ENCODE results near the gene ANXA8.
"Not testable (repeated sequence)": the region's sequence is repeated elsewhere in the genome, so short reads cannot be mapped to it uniquely, and the experiment has no call there.

Gene ANXA8

DNA sequence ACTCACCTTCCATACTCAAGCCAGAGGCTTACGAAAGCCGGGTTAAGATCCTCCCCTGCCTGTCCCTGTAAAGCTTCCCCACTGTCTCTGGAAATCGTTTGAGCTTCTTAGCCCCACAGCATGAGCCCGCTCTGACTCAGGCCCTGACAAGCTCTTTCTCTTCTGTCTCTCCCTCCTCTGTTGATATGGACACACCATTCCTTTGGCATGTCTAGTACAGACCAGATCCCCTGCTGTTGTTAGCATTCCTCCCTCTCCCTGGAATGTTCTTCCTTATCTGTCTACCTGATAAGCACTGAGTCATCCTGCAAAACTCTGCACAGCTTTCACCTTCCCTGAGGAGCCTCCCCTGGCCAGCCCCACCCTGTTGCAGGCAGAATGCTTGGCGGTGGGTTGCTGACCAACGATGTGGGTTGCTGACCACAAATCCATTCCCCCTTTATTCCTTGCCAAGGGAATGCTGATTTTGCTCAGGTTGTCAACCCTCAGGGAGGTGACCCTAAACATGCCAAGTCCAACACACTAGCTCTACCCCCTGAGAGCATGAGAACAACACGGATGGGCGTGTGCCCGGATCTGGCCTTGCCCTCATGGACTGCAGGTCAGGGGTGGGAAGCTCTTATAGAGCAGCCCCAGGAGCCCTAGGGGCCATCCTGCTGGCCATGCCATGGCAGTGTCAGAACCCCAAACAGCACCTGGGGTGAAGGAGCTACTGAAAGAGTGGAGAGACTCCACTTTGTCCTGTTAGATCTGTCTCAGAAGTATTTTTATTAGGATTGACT, 21.1 kb downstream of the ANXA8 start:
- DNase-seq = not testable (repeated sequence)

DNA sequence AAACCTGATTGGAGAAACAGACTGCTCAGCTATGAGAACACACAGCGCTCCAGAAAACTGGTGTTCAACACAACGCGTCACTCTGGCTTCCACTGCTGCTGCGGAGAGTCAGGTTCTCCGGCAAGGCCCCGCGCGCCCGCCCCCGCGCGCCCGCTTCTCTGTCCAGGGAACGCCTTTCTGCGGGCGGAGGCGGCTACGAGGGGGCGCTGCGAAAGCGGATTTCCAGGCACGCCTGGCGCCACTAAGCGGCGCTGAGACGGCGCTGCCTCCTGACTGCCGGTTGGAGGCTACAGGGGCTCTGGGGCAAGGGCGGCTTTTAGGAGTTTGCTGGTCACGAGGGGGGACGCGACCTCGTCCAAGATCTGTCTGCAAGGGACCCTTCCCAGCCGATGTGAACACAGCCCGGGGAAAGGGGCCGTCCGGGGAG, 22.6 kb downstream of the ANXA8 start:
- DNase-seq = peak; percentile 57 to 60

DNA sequence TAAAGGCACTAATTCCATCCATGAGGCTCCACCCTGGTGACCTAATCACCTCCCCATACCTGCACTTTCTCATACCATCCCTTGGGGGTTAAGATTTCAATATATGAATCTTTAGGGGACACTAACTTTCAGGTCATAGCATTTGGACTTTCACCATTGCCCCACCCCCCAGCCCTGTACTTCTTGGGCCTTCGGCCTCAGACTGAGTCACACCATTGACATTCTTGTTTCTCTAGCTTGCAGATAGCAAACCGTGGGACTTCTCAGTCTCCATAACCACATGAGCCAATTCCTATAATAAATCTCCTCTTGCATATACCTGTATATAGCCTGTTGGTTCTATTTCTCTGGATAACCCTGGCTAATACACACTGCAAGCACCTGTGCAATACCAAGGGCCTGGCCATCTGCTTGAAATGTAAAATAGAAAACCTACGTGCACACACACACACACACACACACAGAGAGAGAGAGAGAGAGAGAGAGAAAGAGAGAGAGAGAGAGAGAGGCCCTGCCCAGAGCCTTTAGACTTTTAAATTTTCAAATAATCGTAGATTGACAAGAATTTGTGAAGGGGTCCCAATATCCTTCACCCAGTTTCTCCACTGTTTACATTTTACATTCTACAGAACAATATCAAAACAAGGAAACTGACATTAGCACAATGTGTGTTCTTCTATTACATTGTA, 25.3 kb downstream of the ANXA8 start:
- TF ChIP-seq POLR2A (IDR thresholded peaks at IDR 0.05; ENCODE audit: low read length) (no peak), GATA1 (IDR thresholded peaks at IDR 0.05; ENCODE audit: low read depth, low read length) (no peak)
- DNase-seq = no peak

DNA sequence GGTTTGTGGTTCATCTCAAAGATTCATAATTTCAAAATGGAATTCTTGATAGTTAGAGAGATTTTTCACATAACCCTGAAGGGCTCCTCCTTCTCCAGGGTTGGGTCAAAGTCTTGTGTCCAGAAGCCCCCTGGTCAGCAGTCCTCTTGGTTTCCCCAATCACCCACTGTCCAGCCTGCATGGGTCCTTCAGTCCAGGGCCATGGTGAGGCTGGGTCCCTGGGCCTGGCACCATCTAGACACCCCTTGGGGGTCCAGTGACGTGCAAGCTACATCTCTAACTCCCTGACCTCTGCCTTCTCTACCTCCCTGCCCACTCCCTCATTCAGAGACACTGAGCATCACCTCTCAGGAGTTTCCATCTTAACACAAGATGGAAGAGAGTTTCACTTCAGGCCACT, 26.1 kb downstream of the ANXA8 start:
- TF ChIP-seq POLR2A (IDR thresholded peaks at IDR 0.05; ENCODE audit: low read length) (no peak), GATA1 (IDR thresholded peaks at IDR 0.05; ENCODE audit: low read depth, low read length) (no peak)
- no peak for DNase-seq

DNA sequence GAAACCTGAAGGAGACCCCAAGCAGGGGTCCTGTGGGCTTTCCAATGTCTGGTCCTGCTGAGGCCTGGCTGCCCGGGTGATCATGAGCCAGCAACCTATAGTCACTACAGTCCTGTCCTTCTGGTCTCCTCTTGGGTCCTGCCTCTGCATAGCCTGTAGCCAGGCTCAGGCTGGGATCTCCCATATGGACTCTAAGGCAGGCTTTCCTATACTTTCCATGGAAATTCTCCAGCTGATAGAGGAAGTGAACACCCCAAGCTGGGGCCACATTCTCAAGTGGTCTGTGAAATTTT, 26.4 kb downstream of the ANXA8 start:
- TF ChIP-seq GATA1 (IDR thresholded peaks at IDR 0.05; ENCODE audit: low read depth, low read length) = no peak
- no peak for TF ChIP-seq POLR2A (IDR thresholded peaks at IDR 0.05; ENCODE audit: low read length)
- DNase-seq = no peak

DNA sequence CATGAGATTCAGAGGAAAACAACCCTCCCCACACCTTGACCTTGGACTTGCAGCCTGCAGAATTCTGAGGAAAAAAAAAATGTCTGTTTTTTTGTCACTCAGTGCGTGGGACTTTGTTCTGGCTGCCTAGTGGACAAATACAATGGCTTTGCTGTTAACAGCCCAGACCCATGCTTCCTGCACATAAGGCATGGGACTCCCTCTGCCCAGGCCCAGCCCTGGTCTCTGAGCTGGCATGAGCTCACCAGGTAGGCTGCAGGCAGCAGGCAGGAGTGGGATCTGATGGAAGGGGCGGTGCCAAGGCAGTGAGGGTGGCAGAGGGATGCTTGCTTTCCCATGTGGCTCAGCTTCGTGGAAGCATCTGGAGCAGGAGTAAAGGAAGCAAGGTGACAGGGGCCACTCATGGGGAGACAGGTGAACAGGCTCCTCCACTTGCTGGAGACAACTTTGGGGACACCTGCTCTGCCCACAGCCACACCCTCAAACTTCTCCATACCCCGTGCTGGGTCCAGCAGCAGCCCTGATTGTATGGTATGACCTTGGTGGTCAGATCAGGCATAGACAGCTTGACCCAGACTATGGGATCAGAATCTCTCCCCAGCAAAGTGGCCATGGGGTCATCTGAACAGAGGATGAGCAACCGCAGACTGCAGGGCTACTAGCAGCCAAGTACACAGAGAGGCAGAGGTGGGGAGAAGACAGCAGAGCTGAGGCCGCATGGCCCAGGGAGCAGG, 27.0 kb downstream of the ANXA8 start:
- DNase-seq = no peak

DNA sequence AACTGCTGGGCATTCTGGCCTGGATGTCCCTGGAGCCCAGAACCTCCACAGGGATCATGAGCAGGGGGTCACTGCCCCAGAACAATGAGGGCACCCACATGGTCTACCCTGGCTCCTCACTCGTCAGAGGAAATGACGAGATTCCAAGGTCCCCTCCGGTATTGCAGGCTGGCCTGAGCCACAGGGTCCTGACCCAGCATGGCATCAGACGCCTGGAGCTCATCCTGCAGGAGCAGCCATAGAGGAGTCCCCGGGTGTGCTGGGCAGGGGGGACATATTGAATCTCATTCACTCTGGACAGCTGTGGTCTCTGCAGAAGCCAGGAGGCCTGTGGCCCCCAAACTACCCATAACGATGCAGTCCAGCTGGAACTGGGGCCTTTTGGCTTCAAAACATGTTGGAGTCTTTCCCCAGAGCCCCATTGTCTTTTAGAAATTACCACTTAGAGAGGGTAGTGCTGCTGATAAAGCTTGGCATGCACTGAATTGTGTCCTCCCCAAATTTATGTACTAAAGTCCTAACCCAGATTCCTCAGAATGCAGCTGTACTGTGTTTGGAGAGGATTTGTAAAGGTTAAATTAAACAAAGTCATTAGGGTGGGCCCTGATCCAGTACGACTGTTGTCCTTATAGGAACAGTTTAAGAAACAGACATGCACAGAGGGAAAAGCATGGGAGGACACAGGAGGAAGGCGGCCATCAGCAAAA, 27.7 kb downstream of the ANXA8 start:
- no peak for DNase-seq
- TF ChIP-seq GATA1 (IDR thresholded peaks at IDR 0.05; ENCODE audit: low read depth, low read length) (no peak), POLR2A (IDR thresholded peaks at IDR 0.05; ENCODE audit: low read length) (no peak)

More for the DNA sequence above, 27.0 kb downstream of the ANXA8 start:
- TF ChIP-seq GATA1 (IDR thresholded peaks at IDR 0.05; ENCODE audit: low read depth, low read length) = no peak
- no peak for TF ChIP-seq POLR2A (IDR thresholded peaks at IDR 0.05; ENCODE audit: low read length)

DNA sequence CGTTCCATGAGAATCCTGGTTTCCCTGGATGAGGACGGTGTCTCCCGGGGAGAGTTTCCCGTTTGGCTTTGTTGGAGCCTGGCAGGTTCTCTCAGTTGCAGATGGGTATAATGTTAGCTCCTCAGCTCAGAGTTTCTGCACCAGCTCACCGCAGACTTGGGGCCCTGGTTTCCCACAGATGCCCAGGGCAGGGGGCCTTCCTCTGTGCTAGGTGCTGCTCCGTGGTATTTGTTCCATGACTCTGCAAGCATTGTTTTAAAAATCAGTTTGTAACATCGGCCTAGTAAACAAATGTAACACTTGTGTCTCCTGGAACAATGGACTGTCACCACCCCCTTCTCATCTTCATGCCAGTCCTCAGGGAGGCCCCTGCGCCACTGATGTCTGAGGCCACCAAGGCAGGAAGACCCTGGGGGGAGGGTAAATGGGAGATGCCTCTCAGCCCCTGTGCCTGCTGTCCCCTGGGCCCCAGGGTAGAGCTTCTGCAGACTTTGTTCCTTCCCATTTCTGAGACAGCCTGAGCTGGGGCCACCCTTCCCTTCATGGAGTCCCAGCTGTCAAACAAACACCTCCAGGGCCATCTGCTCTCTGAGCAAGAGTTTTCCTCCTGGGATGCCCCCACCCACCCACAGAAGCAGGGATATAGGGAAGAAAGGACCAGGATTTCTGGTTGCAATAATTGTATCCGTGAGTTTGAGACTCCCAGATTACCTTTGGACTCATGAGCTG, 28.4 kb downstream of the ANXA8 start:
- DNase-seq = not testable (repeated sequence)

DNA sequence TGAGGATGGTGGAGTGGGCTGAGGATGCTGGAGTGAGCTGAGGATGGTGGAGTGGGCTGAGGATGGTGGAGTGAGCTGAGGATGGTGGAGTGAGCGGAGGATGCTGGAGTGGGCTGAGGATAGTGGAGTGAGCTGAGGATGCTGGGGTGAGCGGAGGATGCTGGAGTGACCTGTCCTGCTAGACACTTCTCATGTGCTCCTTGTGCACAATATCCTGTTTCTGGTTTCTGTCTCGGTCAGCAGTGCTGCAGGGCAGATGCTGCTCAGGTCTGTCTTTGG, 29.2 kb downstream of the ANXA8 start:
- no peak for TF ChIP-seq POLR2A (IDR thresholded peaks at IDR 0.05; ENCODE audit: low read length)
- no peak for TF ChIP-seq GATA1 (IDR thresholded peaks at IDR 0.05; ENCODE audit: low read depth, low read length)
- no peak for DNase-seq

DNA sequence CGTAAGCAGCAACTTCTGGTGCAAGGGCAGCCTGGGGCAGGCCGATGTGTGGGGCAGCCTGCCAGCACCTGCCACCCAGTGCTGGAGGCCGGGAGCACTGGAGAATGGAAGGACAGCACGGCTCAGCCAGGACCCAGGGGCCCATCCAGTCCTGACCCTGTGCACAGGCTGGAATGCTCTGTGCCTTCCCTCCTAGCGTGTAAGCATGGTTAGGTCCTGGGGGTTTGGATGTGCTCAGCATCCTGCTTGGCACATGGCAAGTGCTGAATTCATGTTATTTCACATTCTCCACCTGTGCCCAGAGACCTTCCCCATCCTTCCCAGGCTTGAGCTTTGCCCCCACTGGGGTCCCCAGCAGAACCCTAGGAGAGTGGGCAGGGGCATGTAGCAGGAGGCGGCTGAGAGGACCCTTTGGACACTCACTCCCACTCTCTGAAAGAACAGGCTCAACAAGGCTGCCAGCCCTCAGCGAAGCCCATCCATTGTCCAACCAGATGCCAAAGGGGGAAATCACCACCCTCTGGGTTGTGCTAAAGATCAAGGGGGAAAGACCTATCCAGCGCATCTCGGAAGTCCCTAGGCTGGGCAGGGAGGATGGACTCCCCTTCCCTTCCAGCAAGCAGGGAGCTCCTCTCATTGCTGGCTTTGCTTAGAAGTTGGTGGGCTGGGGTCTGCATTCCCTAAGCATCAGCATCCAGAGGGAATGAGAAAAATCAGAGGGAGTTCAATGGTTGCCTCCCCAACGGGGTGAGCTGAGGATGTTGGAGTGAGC, 29.7 kb downstream of the ANXA8 start:
- no peak for TF ChIP-seq GATA1 (IDR thresholded peaks at IDR 0.05; ENCODE audit: low read depth, low read length)
- no peak for TF ChIP-seq POLR2A (IDR thresholded peaks at IDR 0.05; ENCODE audit: low read length)
- DNase-seq = no peak

DNA sequence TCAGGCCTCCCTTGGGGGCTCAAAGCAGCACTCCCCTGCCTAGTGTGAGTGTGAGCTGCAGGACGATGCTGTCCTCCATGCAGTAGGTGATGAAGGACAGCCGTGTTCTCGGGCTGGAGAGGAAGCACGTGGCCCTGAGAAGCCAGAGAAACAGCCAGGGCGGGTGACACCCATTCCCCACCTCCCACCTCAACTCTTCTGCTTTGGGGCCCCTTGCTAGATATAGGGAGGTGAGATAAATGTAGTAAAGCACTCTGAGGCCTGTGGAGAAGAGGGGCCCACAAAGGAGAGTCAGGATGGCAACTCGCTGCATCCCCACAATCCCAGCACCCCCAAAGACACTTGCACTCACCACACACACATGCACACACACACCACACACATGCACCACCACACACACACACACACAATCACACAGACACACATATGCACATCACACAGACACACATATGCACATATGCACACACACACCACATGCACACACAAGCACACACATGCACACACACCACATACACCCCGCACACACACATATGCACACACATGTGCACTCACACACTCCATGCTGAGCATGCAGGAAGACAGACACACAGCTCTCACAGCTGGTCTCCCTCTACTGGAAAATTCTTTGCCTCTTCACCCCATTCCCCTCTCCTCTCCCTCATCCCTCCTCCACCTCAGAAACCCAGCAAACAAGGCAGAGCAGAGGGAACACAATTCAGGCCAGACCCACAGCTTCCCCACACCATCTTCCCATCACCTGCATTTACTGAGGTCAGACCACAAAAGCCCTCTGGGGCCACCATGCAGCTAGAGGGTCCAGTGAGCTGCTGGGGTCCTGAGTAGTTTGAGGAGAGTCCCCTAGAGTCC, 30.5 kb downstream of the ANXA8 start:
- no peak for DNase-seq
- TF ChIP-seq GATA1 (IDR thresholded peaks at IDR 0.05; ENCODE audit: low read depth, low read length) = no peak
- TF ChIP-seq POLR2A (IDR thresholded peaks at IDR 0.05; ENCODE audit: low read length) = no peak

DNA sequence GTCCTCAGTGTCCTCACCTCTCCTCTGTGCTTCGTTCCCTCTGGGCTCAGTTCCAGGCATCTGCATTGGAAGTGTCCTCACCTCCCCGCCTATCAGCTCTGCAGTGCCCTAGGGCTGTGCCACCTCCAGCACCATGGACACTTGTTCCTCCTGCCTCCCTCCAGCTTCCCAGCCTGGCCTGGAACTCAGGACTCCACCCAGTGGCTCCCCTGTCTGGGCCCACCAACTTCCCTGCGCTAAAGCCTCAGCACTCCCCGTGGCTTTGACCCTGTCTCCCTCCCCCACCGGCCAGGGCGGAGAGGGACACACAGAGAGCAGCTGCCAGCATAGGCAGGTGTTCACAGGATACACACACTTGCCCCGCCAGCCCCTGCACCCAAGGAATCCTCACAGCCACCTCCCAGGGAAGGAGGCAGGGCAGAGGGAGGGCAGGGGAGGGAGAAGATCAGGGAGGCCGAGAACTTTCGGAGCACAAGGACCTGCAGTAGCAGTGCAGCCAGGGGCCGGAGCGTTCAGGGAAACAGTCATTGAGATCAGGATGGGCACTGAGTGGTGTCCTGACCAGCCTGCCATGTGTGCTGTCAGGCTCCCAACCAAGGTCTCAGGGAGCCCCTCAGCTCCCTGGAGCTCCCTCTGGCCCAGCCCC, 31.3 kb downstream of the ANXA8 start:
- no peak for DNase-seq
- no peak for TF ChIP-seq POLR2A (IDR thresholded peaks at IDR 0.05; ENCODE audit: low read length)
- no peak for TF ChIP-seq GATA1 (IDR thresholded peaks at IDR 0.05; ENCODE audit: low read depth, low read length)
